Stimulated activated CD4-positive, alpha-beta T cell treated with anti-CD3 and anti-CD28 coated beads, Interleukin-2, amount 100 ng/mL, for 48 hours (primary cell): Measurements from ENCODE around the gene SAMM50.
"Not testable (repeated sequence)": the region's sequence is repeated elsewhere in the genome, so short reads cannot be mapped to it uniquely, and the experiment has no call there.

Experiments used
- DNase-seq, 2 donors: peaks; one replicate each; pipeline ENCODE4 v3.0.0-alpha.2; 2020

SAMM50 gene

DNA sequence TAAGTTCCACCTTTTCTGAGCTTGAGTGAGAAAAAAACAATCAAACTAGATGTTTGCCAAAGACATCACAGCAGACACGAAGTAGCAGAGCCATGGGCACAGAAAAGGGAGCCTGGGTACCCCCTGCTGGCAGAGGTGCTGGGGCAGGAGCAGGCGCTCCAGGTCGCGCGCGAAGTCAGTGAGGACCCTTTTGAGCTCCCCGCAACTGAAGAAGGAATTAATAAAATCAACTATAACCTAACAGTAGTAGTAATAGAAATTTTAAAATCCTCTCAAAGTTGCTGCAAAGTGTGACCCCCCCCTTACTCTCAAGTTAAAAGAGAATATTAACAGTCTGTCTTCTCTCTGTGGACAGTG, 48.8 kb downstream of the SAMM50 start:
- no peak for DNase-seq

DNA sequence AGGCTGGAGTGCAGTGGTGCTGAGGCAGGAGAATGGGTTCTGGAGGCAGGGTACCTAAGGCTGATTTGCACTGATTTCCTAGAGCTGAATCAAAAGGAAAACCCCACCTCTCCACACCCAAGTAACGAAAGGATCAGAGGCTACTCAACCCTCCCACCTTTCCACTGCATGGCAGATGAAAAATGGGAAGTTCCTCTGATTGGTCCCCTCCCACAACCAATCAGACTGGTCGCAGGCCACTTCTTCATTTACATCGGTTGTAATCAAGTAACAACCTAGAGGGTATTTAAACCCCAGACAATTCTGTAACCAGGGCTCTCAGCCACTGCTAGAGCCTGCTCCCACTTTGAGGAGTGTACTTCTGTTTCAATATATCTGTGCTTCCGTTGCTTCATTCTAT, 50.3 kb downstream of the SAMM50 start:
- no peak for DNase-seq

DNA sequence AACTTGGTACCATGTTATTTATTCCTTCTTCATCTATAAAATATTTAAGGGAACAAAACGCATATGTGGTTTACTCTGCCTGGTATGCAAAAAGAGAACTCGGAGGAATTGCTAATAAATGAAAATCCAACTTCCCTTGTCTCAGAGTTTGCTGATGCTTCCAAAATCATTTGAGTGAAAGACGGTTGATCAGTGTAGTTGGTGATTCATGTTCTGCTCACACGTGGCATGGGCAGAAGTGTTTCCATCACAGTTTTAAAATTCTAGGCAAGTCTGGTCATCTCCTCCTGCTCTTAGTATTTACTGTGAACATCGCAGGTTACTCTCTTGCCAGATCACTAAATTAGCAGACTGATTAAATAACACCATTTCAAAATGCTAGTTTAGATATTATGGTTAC, 56.9 kb downstream of the SAMM50 start:
- no peak for DNase-seq

GRCh38 chr22:44012591-44012990, 57.3 kb downstream of the SAMM50 start:
- DNase-seq = no peak

GRCh38 chr22:44014241-44014640, 59.0 kb downstream of the SAMM50 start:
- no peak for DNase-seq

GRCh38 chr22:44016586-44016985, 61.3 kb downstream of the SAMM50 start:
- not testable (repeated sequence) for DNase-seq

DNA sequence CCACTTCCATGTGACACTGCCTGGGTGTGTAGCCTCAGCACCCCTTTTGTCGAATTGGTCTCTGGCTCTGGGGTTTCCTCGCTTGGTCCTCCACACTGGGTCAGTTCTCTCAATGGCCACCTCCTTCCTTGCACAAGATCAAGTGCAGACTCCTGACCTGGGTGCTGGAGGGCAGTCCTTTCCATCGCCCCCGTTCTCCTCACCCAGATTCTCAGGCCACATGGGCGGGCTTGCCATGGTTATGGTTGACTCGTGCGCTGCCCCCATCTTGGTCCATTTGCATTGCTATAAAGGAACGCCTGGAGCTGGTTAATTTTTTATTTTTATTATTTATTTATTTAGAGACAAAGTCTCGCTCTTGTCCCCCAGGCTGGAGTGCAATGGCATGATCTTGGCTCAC, 63.4 kb downstream of the SAMM50 start:
- DNase-seq = no peak

- no peak for DNase-seq
Observed at GRCh38 chr22:44019416-44019815, 64.2 kb downstream of the SAMM50 start.

GRCh38 chr22:44019846-44020245, 64.6 kb downstream of the SAMM50 start:
- DNase-seq = no peak

DNA sequence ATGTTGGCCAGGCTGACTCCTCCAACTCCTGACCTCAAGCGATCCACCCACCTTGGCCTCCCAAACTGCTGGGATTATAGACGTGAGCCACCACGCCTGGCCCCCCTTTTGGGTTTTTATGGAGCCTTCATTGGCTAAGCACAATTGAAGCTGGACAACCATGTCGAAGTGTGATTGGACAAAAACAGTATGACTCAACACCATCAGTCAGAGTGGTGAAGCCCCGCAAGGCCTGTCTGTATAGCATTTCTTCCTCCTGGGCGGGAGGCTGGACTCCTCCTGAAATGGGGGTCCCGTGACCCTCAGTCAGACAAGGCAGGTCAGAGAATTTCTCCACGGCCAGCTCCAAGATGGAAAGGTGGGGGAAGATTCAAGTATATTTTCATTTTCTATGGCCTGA, 65.7 kb downstream of the SAMM50 start:
- no peak for DNase-seq

DNA sequence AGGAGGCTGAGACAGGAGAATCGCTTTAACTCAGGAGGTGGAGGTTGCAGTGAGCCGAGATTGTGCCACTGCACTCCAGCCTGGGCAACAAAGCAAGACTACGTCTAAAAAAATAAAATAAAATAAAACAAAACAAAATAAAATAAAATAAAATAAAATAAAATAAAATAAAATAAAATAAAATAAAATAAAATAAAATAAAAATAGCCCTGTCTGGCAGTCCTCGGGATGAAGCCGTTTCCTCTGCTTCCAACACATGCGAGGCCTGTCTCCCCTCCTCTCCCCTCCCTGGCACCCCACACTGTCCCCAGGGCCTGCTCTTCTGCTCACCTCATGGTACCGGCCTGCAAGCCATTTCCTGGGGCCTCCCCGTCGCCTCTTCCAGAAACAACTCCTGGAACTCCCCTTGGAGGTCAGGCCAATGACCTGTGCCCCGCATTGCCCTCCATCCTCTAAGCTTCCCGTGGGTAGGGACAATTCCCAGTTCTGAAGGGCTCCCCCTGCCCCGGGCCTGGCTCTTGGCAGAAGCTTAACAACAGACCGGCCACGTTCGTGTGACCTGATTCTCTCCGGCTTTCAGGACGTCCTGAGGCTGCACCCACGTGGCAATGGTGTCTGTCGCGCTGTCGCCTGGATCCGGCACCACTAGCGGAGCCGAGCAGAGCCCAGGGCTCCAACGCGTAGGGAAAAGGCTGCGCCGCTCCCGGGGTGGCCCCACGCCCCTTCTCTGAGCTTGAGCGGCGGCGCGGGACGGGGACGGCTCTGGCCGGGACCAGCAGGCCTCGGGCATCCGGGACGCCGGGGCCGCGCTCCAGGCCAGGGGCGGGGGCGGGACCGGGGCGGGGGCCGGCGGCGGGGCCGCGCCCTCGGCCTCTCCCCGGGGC, 68.4 kb downstream of the SAMM50 start:
- peak; percentile 17 to 37 for DNase-seq

- peak; percentile 6 to 21 for DNase-seq
Observed at GRCh38 chr22:44024288-44024921, 69.2 kb downstream of the SAMM50 start, which contains the start of gene PARVB. TSS of gene PARVB (plus strand) at chr22:44024302. CDS start at chr22:44024340, 38 bp downstream.

DNA sequence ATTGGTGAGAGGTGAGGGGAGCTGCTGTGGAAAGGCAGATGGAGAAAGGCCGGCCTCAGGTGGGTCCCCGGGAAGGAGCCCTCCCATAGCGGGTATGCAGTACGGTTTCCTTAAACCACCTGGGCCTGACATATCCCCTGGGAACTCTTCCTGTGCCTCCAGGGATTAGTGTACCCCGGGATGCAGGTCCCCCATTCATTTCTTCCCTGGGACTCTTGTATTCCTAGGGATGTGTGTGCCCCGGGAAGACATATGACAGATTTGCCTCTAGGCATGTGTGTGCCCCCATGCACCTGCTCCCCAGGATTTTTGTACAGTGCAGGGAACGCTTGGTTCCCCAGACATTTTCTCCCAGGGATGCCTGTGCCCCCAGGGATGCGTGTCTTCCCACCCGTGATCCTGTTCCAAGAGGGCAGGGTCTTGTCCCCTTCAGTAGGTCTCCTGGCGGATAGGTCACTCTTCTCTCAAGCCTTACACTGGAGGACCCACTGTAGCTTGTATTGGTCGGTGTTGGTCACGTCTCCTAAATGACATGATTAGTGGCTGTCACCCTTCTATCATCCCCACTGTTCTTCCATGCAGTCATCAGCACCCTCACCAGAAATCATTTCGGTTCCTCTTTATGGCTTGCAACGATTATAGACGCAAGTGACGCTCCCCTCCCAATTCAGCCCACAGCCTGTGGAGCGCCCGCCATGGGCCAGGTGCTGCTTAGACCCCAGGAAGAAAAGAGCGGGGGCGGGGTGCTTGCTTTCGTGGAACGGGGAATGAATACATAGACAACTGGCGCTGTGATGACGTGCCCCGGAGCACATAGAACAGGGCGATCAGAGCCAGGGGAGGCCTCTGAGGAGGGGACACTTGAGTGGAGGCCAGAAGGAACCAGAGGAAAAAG, 70.2 kb downstream of the SAMM50 start:
- DNase-seq = no peak

GRCh38 chr22:44026066-44026629, 70.9 kb downstream of the SAMM50 start:
- DNase-seq = no peak

- DNase-seq = peak; percentile 50 to 57
Observed at GRCh38 chr22:44026630-44027511, 71.6 kb downstream of the SAMM50 start.

- DNase-seq = no peak
Observed at GRCh38 chr22:44028091-44028490, 72.8 kb downstream of the SAMM50 start.

DNA sequence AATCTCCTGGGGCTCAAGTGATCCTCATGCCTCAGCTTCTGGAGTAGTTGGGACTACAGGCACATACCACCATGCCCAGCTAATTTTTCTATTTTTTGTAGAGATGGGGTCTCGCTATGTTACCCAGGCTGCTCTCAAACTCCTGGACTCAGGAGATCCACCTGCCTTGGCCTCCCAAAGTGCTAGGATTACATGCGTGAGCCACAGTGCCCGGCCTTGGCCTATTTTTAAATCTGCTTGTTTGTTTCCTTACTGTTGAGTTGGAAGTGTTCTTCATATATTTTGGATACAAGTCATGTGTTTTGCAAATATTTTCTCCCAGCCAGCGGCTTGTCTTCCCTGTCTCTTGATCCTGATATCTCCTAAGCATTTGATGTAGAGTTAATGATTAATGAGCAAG, 73.8 kb downstream of the SAMM50 start:
- no peak for DNase-seq

- DNase-seq = no peak
Observed at GRCh38 chr22:44030051-44030701, 74.9 kb downstream of the SAMM50 start.

- no peak for DNase-seq
Observed at GRCh38 chr22:44030702-44031082, 75.5 kb downstream of the SAMM50 start.

GRCh38 chr22:44031158-44031952, 76.1 kb downstream of the SAMM50 start:
- peak in 1 of 2 donors; percentile 15 for DNase-seq
